Measurements from ENCODE around the gene PLEKHA6. TPM values are rescaled to one million over a fixed set of nuclear protein-coding genes. Genes with fewer than 3 reads are reported as not detected.

PLEKHA6 gene
- total RNA-seq, 4 donors from 2014 or later = 5.9 to 13.6 (median 8.4) TPM

- no peak for DNase-seq
- intact Hi-C loops (cut with DNase I; ENCODE audit: low total_unique reads) = no loop called here
Measured at GRCh38 chr1:204216236-204216635, 143.5 kb downstream of the PLEKHA6 start.

GRCh38 chr1:204213668-204214662 lies 145.8 kb downstream of the PLEKHA6 start, which contains the start of gene GOLT1A:
Gene GOLT1A (minus strand): TSS chr1:204213988. CDS start chr1:204213906, 82 bp downstream.
- no peak for TF ChIP-seq POLR2A (IDR thresholded peaks at IDR 0.05)
- peak; percentile 50 to 73 (median 60) for TF ChIP-seq CTCF (IDR thresholded peaks at IDR 0.05)
- Histone ChIP-seq H3K36me3 (no peaks in the 10 kb centered on the region), H3K27me3 (no peaks in the 10 kb centered on the region), H3K4me3 (no peak within 1 kb of the TSS), H3K4me1 (no peaks in the 10 kb centered on the region), H3K9me3 (no peaks in the 10 kb centered on the region), H3K27ac (no peak within 1 kb of the TSS)
- DNase-seq = peak; percentile 51 to 61
- intact Hi-C loops (cut with DNase I; ENCODE audit: low total_unique reads) = no loop called here

More at GRCh38 chr1:204216236-204216635, 143.5 kb downstream of the PLEKHA6 start:
- Histone ChIP-seq H3K4me3 (no peak overlapping the region), H3K36me3 (no peaks in the 10 kb centered on the region), H3K4me1 (no peaks in the 10 kb centered on the region), H3K9me3 (no peaks in the 10 kb centered on the region), H3K27me3 (no peaks in the 10 kb centered on the region), H3K27ac (no peak overlapping the region)
- TF ChIP-seq POLR2A (IDR thresholded peaks at IDR 0.05) = no peak
- no peak for TF ChIP-seq CTCF (IDR thresholded peaks at IDR 0.05)

GRCh38 chr1:204212715-204213114 lies 147.0 kb downstream of the PLEKHA6 start:
- no peak for TF ChIP-seq POLR2A (IDR thresholded peaks at IDR 0.05)
- no peak for TF ChIP-seq CTCF (IDR thresholded peaks at IDR 0.05)
- Histone ChIP-seq H3K9me3 (no peaks in the 10 kb centered on the region), H3K27me3 (no peaks in the 10 kb centered on the region), H3K4me3 (no peak overlapping the region), H3K27ac (no peak overlapping the region), H3K4me1 (no peaks in the 10 kb centered on the region), H3K36me3 (no peaks in the 10 kb centered on the region)
- intact Hi-C loops (cut with DNase I; ENCODE audit: low total_unique reads) = no loop called here
- no peak for DNase-seq

GRCh38 chr1:204211046-204211445 lies 148.7 kb downstream of the PLEKHA6 start:
- Histone ChIP-seq H3K27me3 (no peaks in the 10 kb centered on the region), H3K36me3 (no peaks in the 10 kb centered on the region), H3K27ac (no peak overlapping the region), H3K4me3 (no peak overlapping the region), H3K9me3 (no peaks in the 10 kb centered on the region), H3K4me1 (peaks cover 3% of the 10 kb centered on the region in 2 donors)
- TF ChIP-seq CTCF (IDR thresholded peaks at IDR 0.05) (no peak), POLR2A (IDR thresholded peaks at IDR 0.05) (no peak)
- intact Hi-C loops (cut with DNase I; ENCODE audit: low total_unique reads) = no loop called here
- DNase-seq = no peak

- intact Hi-C loops (cut with DNase I; ENCODE audit: low total_unique reads) = no loop called here
- Histone ChIP-seq H3K4me3 (no peak overlapping the region), H3K27ac (no peak overlapping the region), H3K9me3 (no peaks in the 10 kb centered on the region), H3K4me1 (peaks cover 3% of the 10 kb centered on the region in 2 donors), H3K27me3 (no peaks in the 10 kb centered on the region), H3K36me3 (no peaks in the 10 kb centered on the region)
- DNase-seq = peak; percentile 64 to 70
- TF ChIP-seq CTCF (IDR thresholded peaks at IDR 0.05) = peak; percentile 78 to 90 (median 85)
- no peak for TF ChIP-seq POLR2A (IDR thresholded peaks at IDR 0.05)
Measured at GRCh38 chr1:204207136-204207616, 152.6 kb downstream of the PLEKHA6 start.
